ENCODE results near the gene HAUS5.

DNA sequence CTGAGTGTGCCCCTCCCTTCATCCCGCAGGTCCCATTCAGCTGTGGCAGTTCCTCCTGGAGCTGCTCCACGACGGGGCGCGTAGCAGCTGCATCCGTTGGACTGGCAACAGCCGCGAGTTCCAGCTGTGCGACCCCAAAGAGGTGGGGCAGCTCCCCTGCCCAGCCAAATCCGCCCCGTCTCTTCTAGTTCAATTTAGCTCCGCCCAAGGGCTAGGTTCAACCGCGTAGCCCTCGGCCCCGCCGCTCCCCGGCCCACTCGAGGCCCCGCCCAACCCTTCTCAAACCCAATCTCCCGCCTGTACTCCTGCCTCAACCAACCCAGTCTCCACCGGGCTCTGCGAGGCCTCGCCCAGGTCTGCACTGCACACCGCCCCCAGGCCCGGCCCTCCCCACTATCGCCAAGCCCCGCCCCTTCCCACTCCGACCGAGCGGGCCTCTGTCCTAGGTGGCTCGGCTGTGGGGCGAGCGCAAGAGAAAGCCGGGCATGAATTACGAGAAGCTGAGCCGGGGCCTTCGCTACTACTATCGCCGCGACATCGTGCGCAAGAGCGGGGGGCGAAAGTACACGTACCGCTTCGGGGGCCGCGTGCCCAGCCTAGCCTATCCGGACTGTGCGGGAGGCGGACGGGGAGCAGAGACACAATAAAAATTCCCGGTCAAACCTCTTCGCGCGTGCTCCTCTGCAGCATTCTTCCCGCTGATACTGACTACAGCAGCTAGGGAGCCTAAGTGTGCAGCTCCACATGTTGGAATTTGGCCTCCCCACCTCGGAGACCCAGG is 31.9 kb downstream of the HAUS5 start:
- TF ChIP-seq, protein P1, sequence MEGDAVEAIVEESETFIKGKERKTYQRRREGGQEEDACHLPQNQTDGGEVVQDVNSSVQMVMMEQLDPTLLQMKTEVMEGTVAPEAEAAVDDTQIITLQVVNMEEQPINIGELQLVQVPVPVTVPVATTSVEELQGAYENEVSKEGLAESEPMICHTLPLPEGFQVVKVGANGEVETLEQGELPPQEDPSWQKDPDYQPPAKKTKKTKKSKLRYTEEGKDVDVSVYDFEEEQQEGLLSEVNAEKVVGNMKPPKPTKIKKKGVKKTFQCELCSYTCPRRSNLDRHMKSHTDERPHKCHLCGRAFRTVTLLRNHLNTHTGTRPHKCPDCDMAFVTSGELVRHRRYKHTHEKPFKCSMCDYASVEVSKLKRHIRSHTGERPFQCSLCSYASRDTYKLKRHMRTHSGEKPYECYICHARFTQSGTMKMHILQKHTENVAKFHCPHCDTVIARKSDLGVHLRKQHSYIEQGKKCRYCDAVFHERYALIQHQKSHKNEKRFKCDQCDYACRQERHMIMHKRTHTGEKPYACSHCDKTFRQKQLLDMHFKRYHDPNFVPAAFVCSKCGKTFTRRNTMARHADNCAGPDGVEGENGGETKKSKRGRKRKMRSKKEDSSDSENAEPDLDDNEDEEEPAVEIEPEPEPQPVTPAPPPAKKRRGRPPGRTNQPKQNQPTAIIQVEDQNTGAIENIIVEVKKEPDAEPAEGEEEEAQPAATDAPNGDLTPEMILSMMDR (IDR thresholded peaks at IDR 0.05; ENCODE audit: low read depth, low read length), result no peak
- no peak for TF ChIP-seq MYC (IDR thresholded peaks at IDR 0.05; ENCODE audit: low read depth, low read length)
- TF ChIP-seq POLR2A (IDR thresholded peaks at IDR 0.05; ENCODE audit: extremely low read depth, insufficient read length), result no peak
- TF ChIP-seq, protein P2, sequence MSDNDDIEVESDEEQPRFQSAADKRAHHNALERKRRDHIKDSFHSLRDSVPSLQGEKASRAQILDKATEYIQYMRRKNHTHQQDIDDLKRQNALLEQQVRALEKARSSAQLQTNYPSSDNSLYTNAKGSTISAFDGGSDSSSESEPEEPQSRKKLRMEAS (IDR thresholded peaks at IDR 0.05; ENCODE audit: low read depth, low read length), result no peak

Data from NB4 (cell line).